T-cell (primary cell): ENCODE measurements around the gene GPR156. TPM values are rescaled to one million over a fixed set of nuclear protein-coding genes. Genes with fewer than 3 reads are reported as not detected.

Source experiments
- ATAC-seq, 4 experiments: fragments of 200-7000 bp in 3 of 4; fragments of 150-1000 bp in 1 of 4; cut with Tn5 transposase; replicated peaks in 1 of 4; 1 replicate in 3 of 4; 2 replicates in 1 of 4; pipeline ENCODE4 v1.10.0; 2021; ENCODE audit warnings: moderate library complexity in 3 of 4, mild to moderate bottlenecking in 2 of 4, moderate number of reproducible peaks in 1 of 4
- CTCF ChIA-PET, 2 donors: fragments of 300-600 bp; sonication (Branson Sonifier 250); formaldehyde crosslinking; loops; one replicate each; lab custom pipeline; 2022; ENCODE audit warnings: antibody characterized with exemption in 2 of 2; lab: Charles Lee
- POLR2A ChIA-PET, 2 donors: fragments of 300-600 bp; sonication (Branson Sonifier 250); formaldehyde crosslinking; loops; one replicate each; lab custom pipeline; 2022; ENCODE audit warnings: antibody characterized with exemption in 2 of 2; lab: Charles Lee
- DNase-seq, 35 experiments: peaks; one replicate each; pipeline versions ENCODE4 v3.0.0 to v3.0.0-alpha.2; 2013 to 2023
- H3K27ac ChIP-seq: one replicate; pipeline ENCODE4 v1.5.1; 2013; ENCODE audit warnings: low read length
- H3K27me3 ChIP-seq, 2 experiments: replicated peaks in 1 of 2; 1 replicate in 1 of 2; 2 replicates in 1 of 2; pipeline versions ENCODE4 v1.6.1 to v1.7.0; 2013; ENCODE audit warnings: low read length in 1 of 2, mixed read lengths in 1 of 2; ENCODE audit not compliant: control insufficient read depth in 2 of 2, insufficient read depth in 2 of 2; ENCODE audit errors: extremely low read depth in 1 of 2
- H3K36me3 ChIP-seq, 2 donors: 1 replicate in 1 of 2; 2 replicates in 1 of 2; pipeline versions ENCODE4 v1.6.1 to v1.7.0; 2013; ENCODE audit warnings: low read length in 1 of 2; ENCODE audit not compliant: control insufficient read depth in 2 of 2, insufficient read depth in 1 of 2; ENCODE audit errors: extremely low read depth in 1 of 2
- H3K4me1 ChIP-seq, 2 experiments: 1 replicate in 1 of 2; 2 replicates in 1 of 2; pipeline versions ENCODE4 v1.6.1 to v1.7.0; 2013; ENCODE audit warnings: low read length in 2 of 2, mixed read lengths in 1 of 2; ENCODE audit not compliant: insufficient read depth in 2 of 2, control insufficient read depth in 1 of 2; ENCODE audit errors: extremely low read depth in 1 of 2
- H3K4me3 ChIP-seq, 2 donors: 1 replicate in 1 of 2; 2 replicates in 1 of 2; pipeline versions ENCODE4 v1.5.1 to v1.7.0; 2013; ENCODE audit warnings: mild to moderate bottlenecking in 2 of 2, low read length in 1 of 2, moderate library complexity in 1 of 2; ENCODE audit not compliant: control insufficient read depth in 1 of 2; ENCODE audit errors: extremely low read depth in 1 of 2
- H3K9me3 ChIP-seq: 2 replicates; pipeline ENCODE4 v1.7.0; 2013
- H3K27ac Mint-ChIP-seq, 2 donors: one replicate each; pipeline ENCODE4 v1.8.0; 2020 to 2021; ENCODE audit warnings: mild to moderate bottlenecking in 2 of 2, mixed read lengths in 2 of 2
- H3K27me3 Mint-ChIP-seq, 2 donors: one replicate each; pipeline ENCODE4 v1.8.0; 2021 to 2022; ENCODE audit warnings: mixed read lengths in 2 of 2
- H3K36me3 Mint-ChIP-seq: one replicate; pipeline ENCODE4 v1.8.0; 2021; ENCODE audit warnings: mixed read lengths
- H3K4me1 Mint-ChIP-seq, 3 donors: one replicate each; pipeline ENCODE4 v1.8.0; 2020 to 2022; ENCODE audit warnings: mixed read lengths in 3 of 3, mild to moderate bottlenecking in 1 of 3
- H3K4me3 Mint-ChIP-seq, 3 donors: one replicate each; pipeline ENCODE4 v1.8.0; 2020 to 2022; ENCODE audit warnings: mild to moderate bottlenecking in 3 of 3, mixed read lengths in 3 of 3, moderate library complexity in 3 of 3
- H3K9me3 Mint-ChIP-seq, 3 donors: one replicate each; pipeline ENCODE4 v1.8.0; 2020 to 2022; ENCODE audit warnings: mixed read lengths in 3 of 3
- WGBS: methylation state at CpG from one replicate; pipeline ENCODE4 v1.1.5; 2013; ENCODE audit warnings: missing lambda C conversion rate; ENCODE audit not compliant: insufficient coverage; 5-methylcytosine and 5-hydroxymethylcytosine counted together
- total RNA-seq, 35 experiments: library from RNA in 6 of 35; stranded (reverse) in 6 of 35; fragments of 120-200 nt in 1 of 35; gene quantifications; one replicate each; pipeline versions ENCODE4 v1.2.1 to v1.2.4 and lab custom pipeline; 2013 to 2026

Gene GPR156
- total RNA-seq, 5 donors from 2014 or later (not counting 1 experiment from before 2014, with no cell fraction given) = 0.09 to 0.75 (median 0.38) TPM; not detected in 1

DNA sequence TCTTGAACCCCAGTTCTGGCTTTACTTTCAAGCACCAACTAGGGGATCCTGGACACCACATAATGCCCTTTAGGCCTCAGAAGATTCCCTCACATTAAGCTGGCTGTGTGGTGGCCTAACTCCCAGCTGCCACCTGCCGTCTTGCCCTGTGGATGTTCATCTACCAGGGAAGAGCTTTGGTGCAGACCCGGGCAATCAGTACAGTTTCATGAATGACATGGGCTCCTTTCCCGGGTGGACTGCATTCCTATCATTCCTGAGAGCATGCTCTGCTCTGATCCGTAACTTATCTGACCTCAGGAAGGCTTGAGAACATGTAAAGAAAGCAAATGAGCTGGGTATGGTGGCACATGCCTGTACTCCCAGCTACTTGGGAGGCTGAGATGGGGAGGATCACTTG is 140.8 kb downstream of the GPR156 start:
- peaks cover 7 to 19% of the 10 kb centered on the region in 2 experiments for H3K4me1 ChIP-seq
- ChIA-PET POLR2A (no interaction called here), CTCF (interaction anchor here (1.2 to 6.1 kb wide), 2 partner anchors 252 to 253 kb away, joined by 3 to 55 read pairs; no protein-coding TSS in a partner anchor)

DNA sequence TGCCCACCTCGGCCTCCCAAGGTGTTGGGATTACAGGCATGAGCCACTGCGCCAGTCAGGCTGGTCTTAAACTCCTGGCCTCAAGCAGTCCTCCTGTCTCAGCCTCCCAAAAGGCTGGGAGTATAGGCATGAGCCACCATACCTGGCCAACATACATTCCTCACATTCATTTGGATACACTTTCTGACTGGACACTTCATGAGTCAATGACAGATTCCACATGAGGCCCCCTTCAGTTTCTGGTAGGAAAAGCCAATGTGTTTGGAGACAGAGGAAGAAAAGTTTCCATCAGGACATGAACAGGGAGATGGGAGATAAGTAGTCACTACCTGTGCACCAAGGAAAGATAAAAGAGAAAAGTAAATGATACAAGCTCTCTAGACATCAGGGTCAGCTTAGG is 141.3 kb downstream of the GPR156 start:
- ChIA-PET POLR2A (no interaction called here), CTCF (interaction anchor here (1.2 to 6.1 kb wide), 2 partner anchors 251 to 252 kb away, joined by 3 to 55 read pairs; no protein-coding TSS in a partner anchor)
- DNase-seq = no peak
- 76% methylated on average over 2 of the region's 2 CpGs for WGBS
- Mint-ChIP-seq H3K4me3 (no peak overlapping the region), H3K27me3 (no peaks in the 10 kb centered on the region), H3K27ac (no peak overlapping the region), H3K36me3 (no peaks in the 10 kb centered on the region), H3K4me1 (peaks cover 12 to 21% (median 13%) of the 10 kb centered on the region in 3 donors), H3K9me3 (no peaks in the 10 kb centered on the region)
- ATAC-seq = no peak
- H3K27ac ChIP-seq = no peak overlapping the region
- no peaks in the 10 kb centered on the region for H3K9me3 ChIP-seq
- H3K36me3 ChIP-seq = no peaks in the 10 kb centered on the region
- H3K4me3 ChIP-seq = no peak overlapping the region
- peaks cover 5 to 14% of the 10 kb centered on the region in 2 experiments for H3K4me1 ChIP-seq
- H3K27me3 ChIP-seq = no peaks in the 10 kb centered on the region

More for the DNA sequence above, 140.8 kb downstream of the GPR156 start:
- Histone ChIP-seq H3K27ac (no peak overlapping the region), H3K27me3 (no peaks in the 10 kb centered on the region), H3K9me3 (no peaks in the 10 kb centered on the region), H3K4me3 (no peak overlapping the region), H3K36me3 (no peaks in the 10 kb centered on the region)
- Mint-ChIP-seq H3K36me3 (no peaks in the 10 kb centered on the region), H3K27ac (no peak overlapping the region), H3K4me3 (no peak overlapping the region), H3K27me3 (no peaks in the 10 kb centered on the region), H3K4me1 (peaks cover 12 to 23% (median 13%) of the 10 kb centered on the region in 3 donors), H3K9me3 (no peaks in the 10 kb centered on the region)
- ATAC-seq (no peak), DNase-seq (no peak)
- WGBS = 95% methylated on average over 4 of the region's 4 CpGs

DNA sequence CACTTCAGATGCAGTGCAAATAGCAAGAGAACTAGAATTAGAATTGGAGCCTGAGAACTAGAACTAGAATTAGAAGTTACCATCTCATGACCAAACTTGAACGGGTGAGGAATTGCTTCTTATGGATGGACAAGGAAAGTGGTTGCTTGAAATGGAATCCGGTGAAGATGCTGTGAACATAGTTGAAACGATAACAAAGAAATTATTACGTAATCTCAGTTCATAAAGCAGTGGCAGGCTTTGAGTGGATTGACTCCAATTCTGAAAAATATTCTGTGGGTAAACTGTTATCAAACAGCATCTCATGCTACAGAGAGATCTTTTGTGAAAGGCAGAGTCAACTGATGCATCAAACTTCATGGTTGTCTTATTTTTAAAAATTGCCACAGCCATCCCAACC is 142.8 kb downstream of the GPR156 start:
- ATAC-seq = no peak
- Histone ChIP-seq H3K9me3 (no peaks in the 10 kb centered on the region), H3K4me3 (no peak overlapping the region), H3K27me3 (no peaks in the 10 kb centered on the region), H3K27ac (no peak overlapping the region), H3K4me1 (peaks cover 0 to 5% of the 10 kb centered on the region in 2 experiments), H3K36me3 (no peaks in the 10 kb centered on the region)
- 96% methylated on average over 4 of the region's 4 CpGs for WGBS
- no peaks in the 10 kb centered on the region for H3K27me3 Mint-ChIP-seq
- H3K4me3 Mint-ChIP-seq = no peak overlapping the region
- no peak overlapping the region for H3K27ac Mint-ChIP-seq
- no peaks in the 10 kb centered on the region for H3K36me3 Mint-ChIP-seq
- no peak for DNase-seq
- ChIA-PET CTCF (no interaction called here), POLR2A (no interaction called here)
- peaks cover 8 to 13% (median 8%) of the 10 kb centered on the region in 3 donors for H3K4me1 Mint-ChIP-seq
- no peaks in the 10 kb centered on the region for H3K9me3 Mint-ChIP-seq

GRCh38 chr3:120140098-120140742 is 144.8 kb downstream of the GPR156 start:
- H3K4me1 Mint-ChIP-seq = peaks cover 0 to under 1% (median 0%) of the 10 kb centered on the region in 3 donors
- H3K4me3 Mint-ChIP-seq = no peak overlapping the region
- ChIA-PET POLR2A (no interaction called here), CTCF (interaction anchor here in 1 of 2 donors (1.8 kb wide), 1 partner anchor 9 kb away, joined by 12 read pairs; no protein-coding TSS in a partner anchor)
- H3K9me3 ChIP-seq = no peaks in the 10 kb centered on the region
- 97% methylated on average over 26 of the region's 52 CpGs for WGBS
- no peaks in the 10 kb centered on the region for H3K27me3 Mint-ChIP-seq
- H3K36me3 Mint-ChIP-seq = no peaks in the 10 kb centered on the region
- H3K27ac ChIP-seq = no peak overlapping the region
- no peak overlapping the region for H3K4me3 ChIP-seq
- H3K27me3 ChIP-seq = no peaks in the 10 kb centered on the region
- no peaks in the 10 kb centered on the region for H3K9me3 Mint-ChIP-seq
- no peaks in the 10 kb centered on the region for H3K36me3 ChIP-seq
- no peak for ATAC-seq
- H3K4me1 ChIP-seq = no peaks in the 10 kb centered on the region
- no peak overlapping the region for H3K27ac Mint-ChIP-seq
- DNase-seq = no peak

GRCh38 chr3:120139140-120139539 is 145.9 kb downstream of the GPR156 start:
- H3K9me3 ChIP-seq = no peaks in the 10 kb centered on the region
- H3K27me3 ChIP-seq = no peaks in the 10 kb centered on the region
- H3K4me3 ChIP-seq = no peak overlapping the region
- Mint-ChIP-seq H3K27me3 (no peaks in the 10 kb centered on the region), H3K4me3 (no peak overlapping the region), H3K9me3 (no peaks in the 10 kb centered on the region), H3K36me3 (no peaks in the 10 kb centered on the region), H3K4me1 (no peaks in the 10 kb centered on the region), H3K27ac (no peak overlapping the region)
- ChIA-PET POLR2A (no interaction called here), CTCF (interaction anchor here (0.7 to 1.8 kb wide), 3 partner anchors 10 to 485 kb away, joined by 3 to 12 read pairs (median 3); no protein-coding TSS in a partner anchor)
- H3K36me3 ChIP-seq = no peaks in the 10 kb centered on the region
- 100% methylated on average over 2 of the region's 4 CpGs for WGBS
- no peak overlapping the region for H3K27ac ChIP-seq
- DNase-seq (no peak), ATAC-seq (no peak)
- no peaks in the 10 kb centered on the region for H3K4me1 ChIP-seq

DNA sequence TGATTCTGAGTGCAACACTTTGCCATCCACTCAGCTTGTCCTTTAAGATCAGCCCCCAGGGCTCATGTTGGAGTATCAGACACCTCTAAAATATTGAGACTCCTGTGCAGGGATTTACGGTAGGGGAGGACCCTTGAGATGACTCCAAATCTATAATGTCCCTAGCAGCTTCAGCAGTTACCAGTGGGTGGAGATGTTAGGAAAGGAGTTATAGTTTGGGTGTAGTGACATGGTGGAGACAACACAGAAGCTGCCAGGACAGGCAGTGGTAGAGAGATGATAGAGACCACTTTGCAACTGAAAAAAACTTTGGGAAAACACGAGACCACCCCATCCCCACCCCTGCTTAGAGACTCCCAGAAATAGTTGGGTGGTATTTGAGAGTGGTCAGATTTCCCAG is 147.5 kb downstream of the GPR156 start:
- no peaks in the 10 kb centered on the region for H3K36me3 Mint-ChIP-seq
- H3K36me3 ChIP-seq = no peaks in the 10 kb centered on the region
- H3K27ac Mint-ChIP-seq = no peak overlapping the region
- CTCF ChIA-PET = no interaction called here
- no peaks in the 10 kb centered on the region for H3K9me3 Mint-ChIP-seq
- H3K9me3 ChIP-seq = no peaks in the 10 kb centered on the region
- no peak for ATAC-seq
- H3K4me1 ChIP-seq = no peaks in the 10 kb centered on the region
- no CpG with 5 or more reads among the region's 2 CpGs for WGBS
- no peak overlapping the region for H3K27ac ChIP-seq
- POLR2A ChIA-PET = no interaction called here
- H3K4me3 Mint-ChIP-seq = no peak overlapping the region
- H3K4me3 ChIP-seq = no peak overlapping the region
- H3K27me3 Mint-ChIP-seq = no peaks in the 10 kb centered on the region
- no peaks in the 10 kb centered on the region for H3K4me1 Mint-ChIP-seq
- no peak for DNase-seq
- H3K27me3 ChIP-seq = peaks cover 0 to 3% of the 10 kb centered on the region in 2 experiments
